Endodermal cell (in vitro differentiated cells): ENCODE data around the gene RTCB. TPM values are rescaled to one million over a fixed set of nuclear protein-coding genes. Genes with fewer than 3 reads are reported as not detected.

Source experiments
- DNase-seq: peaks from one replicate; pipeline ENCODE4 v3.0.0-alpha.2; 2017
- H3K27ac ChIP-seq: 2 replicates; pipeline ENCODE4 v1.5.1; 2013; ENCODE audit warnings: mild to moderate bottlenecking, low read depth, low read length, moderate library complexity
- H3K27me3 ChIP-seq: 2 replicates; pipeline ENCODE4 v1.6.1; 2013; ENCODE audit warnings: mild to moderate bottlenecking, low read length, moderate library complexity; ENCODE audit not compliant: insufficient read depth, control insufficient read depth, poor library complexity, severe bottlenecking
- H3K36me3 ChIP-seq: 2 replicates; pipeline ENCODE4 v1.7.0; 2013; ENCODE audit warnings: mild to moderate bottlenecking, low read length, moderate library complexity; ENCODE audit not compliant: control insufficient read depth, insufficient read depth
- H3K4me1 ChIP-seq: one replicate; pipeline ENCODE4 v1.7.0; 2013; ENCODE audit warnings: low read length; ENCODE audit not compliant: control insufficient read depth, insufficient read depth
- H3K4me3 ChIP-seq: 2 replicates; pipeline ENCODE4 v1.5.1; 2013; ENCODE audit warnings: mild to moderate bottlenecking, low read length, moderate library complexity
- H3K9ac ChIP-seq: 2 replicates; pipeline ENCODE4 v1.6.1; 2013; ENCODE audit warnings: mild to moderate bottlenecking, low read length, moderate library complexity; ENCODE audit not compliant: poor library complexity, severe bottlenecking; ENCODE audit errors: extremely low read depth
- H3K9me3 ChIP-seq: 2 replicates; pipeline ENCODE4 v1.6.1; 2013; ENCODE audit warnings: mild to moderate bottlenecking, low read length, moderate library complexity; ENCODE audit not compliant: control insufficient read depth
- H3K27ac Mint-ChIP-seq: 2 replicates; pipeline ENCODE4 v1.8.0; 2020; ENCODE audit warnings: mixed read lengths
- H3K27me3 Mint-ChIP-seq: 2 replicates; pipeline ENCODE4 v1.8.0; 2021; ENCODE audit warnings: mild to moderate bottlenecking, mixed read lengths; ENCODE audit not compliant: insufficient read depth
- H3K36me3 Mint-ChIP-seq: 2 replicates; pipeline ENCODE4 v1.8.0; 2020; ENCODE audit warnings: low read depth, mixed read lengths
- H3K4me1 Mint-ChIP-seq: 2 replicates; pipeline ENCODE4 v1.8.0; 2020; ENCODE audit warnings: mixed read lengths
- H3K4me3 Mint-ChIP-seq: 2 replicates; pipeline ENCODE4 v1.8.0; 2020; ENCODE audit warnings: mild to moderate bottlenecking, moderate library complexity, mixed read lengths
- H3K9me3 Mint-ChIP-seq: 2 replicates; pipeline ENCODE4 v1.8.0; 2020; ENCODE audit warnings: mild to moderate bottlenecking, mixed read lengths
- CTCF ChIP-seq: fragments of 200-600 bp; sonication (generic); conservative IDR thresholded peaks from 2 replicates; pipeline ENCODE4 v1.5.0; 2021; ENCODE audit warnings: antibody characterized with exemption, mild to moderate bottlenecking
- WGBS, 2 experiments: methylation state at CpG; one replicate each; pipeline versions ENCODE4 v1.1.5 to v1.1.7; 2013; ENCODE audit warnings: missing lambda C conversion rate in 2 of 2, mixed read lengths in 1 of 2; ENCODE audit not compliant: insufficient coverage in 1 of 2, insufficient read length in 1 of 2; 5-methylcytosine and 5-hydroxymethylcytosine counted together
- total RNA-seq, 2 donors: library from RNA; stranded (reverse); fragmentation: NEBNext Ultra II Directional in 1 of 2; extraction: Animal tissue kit (Norgen Biotek cat#: 25700) in 1 of 2; gene quantifications; 2 replicates in 1 of 2; 3 replicates in 1 of 2; pipeline ENCODE4 v1.2.1, GENCODE V29; 2021

Gene RTCB
- total RNA-seq, 2 donors from 2014 or later: 113 to 126 TPM

- Histone ChIP-seq H3K27me3 (no peaks in the 10 kb centered on the region), H3K4me3 (no peak overlapping the region), H3K9me3 (no peaks in the 10 kb centered on the region), H3K36me3 (no peaks in the 10 kb centered on the region), H3K4me1 (no peaks in the 10 kb centered on the region), H3K27ac (no peak overlapping the region), H3K9ac (no peak overlapping the region)
- H3K4me3 Mint-ChIP-seq: no peak overlapping the region
- H3K4me1 Mint-ChIP-seq: peaks cover 1% of the 10 kb centered on the region
- no peak for DNase-seq
- no peak overlapping the region for H3K27ac Mint-ChIP-seq
- WGBS, 2 experiments: 91 to 92% methylated on average over 4 to 5 of the region's 5 CpGs
- H3K27me3 Mint-ChIP-seq: peaks cover 18% of the 10 kb centered on the region
- H3K36me3 Mint-ChIP-seq: no peaks in the 10 kb centered on the region
- TF ChIP-seq CTCF: no peak
- H3K9me3 Mint-ChIP-seq: peaks cover 3% of the 10 kb centered on the region
Measured at GRCh38 chr22:32343941-32344340, 68.1 kb downstream of the RTCB start.

DNA sequence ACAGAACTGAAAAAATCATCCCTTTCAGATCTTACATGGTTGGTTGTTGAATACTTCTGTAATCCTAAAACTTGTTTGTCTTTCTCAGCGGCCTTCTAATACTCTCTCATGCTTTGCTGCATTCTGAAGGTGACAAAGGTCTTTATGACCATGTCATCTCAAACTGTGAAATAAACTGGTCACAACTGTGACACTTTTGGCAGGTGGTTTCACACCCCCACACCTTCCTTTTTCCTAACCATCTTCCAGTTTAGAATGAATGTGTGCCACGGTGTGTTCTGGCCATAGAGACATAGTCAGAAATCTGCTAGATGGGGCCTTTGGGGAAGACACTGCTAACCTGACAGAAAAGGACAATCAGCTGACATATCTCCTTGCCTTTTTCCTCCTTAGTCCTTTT, 69.1 kb downstream of the RTCB start:
- Mint-ChIP-seq H3K9me3 (peaks cover 3% of the 10 kb centered on the region), H3K27ac (no peak overlapping the region), H3K27me3 (peaks cover 18% of the 10 kb centered on the region), H3K4me3 (no peak overlapping the region), H3K4me1 (peaks cover 1% of the 10 kb centered on the region), H3K36me3 (no peaks in the 10 kb centered on the region)
- no peak for TF ChIP-seq CTCF
- DNase-seq: no peak
- Histone ChIP-seq H3K36me3 (no peaks in the 10 kb centered on the region), H3K27ac (no peak overlapping the region), H3K9me3 (no peaks in the 10 kb centered on the region), H3K4me1 (no peaks in the 10 kb centered on the region), H3K9ac (no peak overlapping the region), H3K27me3 (no peaks in the 10 kb centered on the region), H3K4me3 (no peak overlapping the region)
- WGBS, 2 experiments: 94 to 100% methylated on average over 2 of the region's 2 CpGs

GRCh38 chr22:32341122-32341740, 70.8 kb downstream of the RTCB start:
- peaks cover 18% of the 10 kb centered on the region for H3K27me3 Mint-ChIP-seq
- H3K4me1 Mint-ChIP-seq: peaks cover 5% of the 10 kb centered on the region
- no peaks in the 10 kb centered on the region for H3K36me3 ChIP-seq
- H3K9ac ChIP-seq: no peak overlapping the region
- no peak for TF ChIP-seq CTCF
- H3K4me1 ChIP-seq: peaks cover 2% of the 10 kb centered on the region
- H3K9me3 Mint-ChIP-seq: no peaks in the 10 kb centered on the region
- no peak overlapping the region for H3K4me3 Mint-ChIP-seq
- H3K27ac Mint-ChIP-seq: no peak overlapping the region
- H3K27me3 ChIP-seq: no peaks in the 10 kb centered on the region
- no peak overlapping the region for H3K27ac ChIP-seq
- no peaks in the 10 kb centered on the region for H3K36me3 Mint-ChIP-seq
- DNase-seq: peak; percentile 24
- 75 to 82% methylated on average over 4 to 13 of the region's 13 CpGs for WGBS, 2 experiments
- H3K9me3 ChIP-seq: no peaks in the 10 kb centered on the region
- no peak overlapping the region for H3K4me3 ChIP-seq
